GM12878 (cell line): Measurements from ENCODE around the gene MGME1. TPM values are rescaled to one million over a fixed set of nuclear protein-coding genes. Genes with fewer than 3 reads are reported as not detected.

ENCODE experiments used
- ATAC-seq: fragments of 200-7000 bp; cut with Tn5 transposase; 3 replicates; pipeline ENCODE4 v1.9.1; 2020; ENCODE audit warnings: mild to moderate bottlenecking, moderate library complexity
- BruUV-seq: library from RNA; stranded (reverse); fragments of 400-500 nt; replicated peaks from 2 replicates; lab custom pipeline; 2021; lab: Mats Ljungman, UMichigan
- CTCF ChIA-PET: fragments of 300-600 bp; sonication (Branson Sonifier 250); formaldehyde crosslinking; extraction: SDS; loops from one replicate; lab custom pipeline; 2021; ENCODE audit warnings: inconsistent platforms; lab: Yijun Ruan, JAX
- POLR2A ChIA-PET: fragments of 350-600 bp; formaldehyde crosslinking; extraction: SDS; loops from one replicate; lab custom pipeline; 2021; ENCODE audit warnings: inconsistent platforms; lab: Charles Lee
- RAD21 ChIA-PET: fragments of 300-600 bp; sonication (Branson Sonifier 250); formaldehyde crosslinking; loops from one replicate; lab custom pipeline; 2023; ENCODE audit warnings: antibody characterized with exemption; ENCODE audit not compliant: unreplicated experiment; lab: Charles Lee
- SMC1A ChIA-PET: fragments of 300-600 bp; sonication (Branson Sonifier 250); formaldehyde crosslinking; loops from one replicate; lab custom pipeline; 2023; ENCODE audit not compliant: unreplicated experiment, uncharacterized antibody; lab: Charles Lee
- DNase-seq: peaks from one replicate; pipeline ENCODE4 v3.0.0-alpha.2; 2011; ENCODE audit warnings: low read depth, low spot score
- FAIRE-seq: peaks from 3 replicates; lab custom pipeline; 2011; peaks lifted over from hg19 to GRCh38; lab: Jason Lieb, UNC
- H2AFZ ChIP-seq: 2 replicates; pipeline ENCODE4 v1.6.0; 2011; ENCODE audit warnings: low read depth, low read length, control low read depth; ENCODE audit not compliant: control insufficient read depth
- H3K27ac ChIP-seq: 2 replicates; pipeline ENCODE4 v1.5.1; 2011; ENCODE audit warnings: control low read depth; ENCODE audit not compliant: control insufficient read depth, insufficient read depth
- H3K27me3 ChIP-seq, 2 experiments: replicated peaks in 1 of 2; 2 replicates each; pipeline versions ENCODE4 v1.6.0 to v1.6.1; 2011; ENCODE audit warnings: low read length in 1 of 2; ENCODE audit not compliant: control insufficient read depth in 2 of 2, insufficient read depth in 2 of 2
- H3K36me3 ChIP-seq, 2 experiments: 2 replicates each; pipeline ENCODE4 v1.5.1; 2011; ENCODE audit warnings: low read length in 1 of 2; ENCODE audit not compliant: control insufficient read depth in 2 of 2, insufficient read depth in 2 of 2
- H3K4me1 ChIP-seq: 2 replicates; pipeline ENCODE4 v1.6.1; 2011; ENCODE audit warnings: mild to moderate bottlenecking, low read length, moderate library complexity, mixed read lengths; ENCODE audit not compliant: control insufficient read depth, insufficient read depth
- H3K4me2 ChIP-seq: 2 replicates; pipeline ENCODE4 v1.6.0; 2011; ENCODE audit warnings: control low read depth; ENCODE audit not compliant: control insufficient read depth, insufficient read depth
- H3K4me3 ChIP-seq: fragments of 200-600 bp; sonication (generic); 2 replicates; pipeline ENCODE4 v1.5.1; 2016
- H3K79me2 ChIP-seq: 2 replicates; pipeline ENCODE4 v1.6.0; 2011; ENCODE audit warnings: low read length; ENCODE audit not compliant: control insufficient read depth, insufficient read depth
- H3K9ac ChIP-seq: 2 replicates; pipeline ENCODE4 v1.8.0; 2011; ENCODE audit warnings: low read length, control low read depth, mixed read lengths; ENCODE audit not compliant: control insufficient read depth, insufficient read depth
- H3K9me3 ChIP-seq: replicated peaks from 3 replicates; pipeline ENCODE4 v1.5.1; 2011; ENCODE audit warnings: mild to moderate bottlenecking, low read length; ENCODE audit not compliant: control insufficient read depth, insufficient read depth
- H4K20me1 ChIP-seq: 2 replicates; pipeline ENCODE4 v1.6.0; 2011; ENCODE audit not compliant: control insufficient read depth, insufficient read depth
- ATF7 ChIP-seq: fragments of 450-650 bp; IDR thresholded peaks from 2 replicates; pipeline ENCODE4 v1.6.1; 2016; ENCODE audit warnings: low read depth, mild to moderate bottlenecking
- BCL11A ChIP-seq: IDR thresholded peaks from 2 replicates; pipeline ENCODE4 v1.6.1; 2011; ENCODE audit warnings: low read depth, low read length
- BMI1 ChIP-seq: fragments of 450-650 bp; IDR thresholded peaks from 2 replicates; pipeline ENCODE4 v1.6.1; 2016; ENCODE audit warnings: mild to moderate bottlenecking, moderate library complexity, borderline replicate concordance
- CBX3 ChIP-seq: fragments of 200-600 bp; sonication (generic); IDR thresholded peaks from 2 replicates; pipeline ENCODE4 v1.6.1; 2016; ENCODE audit warnings: low read depth, borderline replicate concordance
- CBX5 ChIP-seq: sonication (generic); IDR thresholded peaks from 2 replicates; pipeline ENCODE4 v1.6.1; 2016; ENCODE audit warnings: low read depth, moderate library complexity, mild to moderate bottlenecking, inconsistent platforms
- HDAC6 ChIP-seq: fragments of 200-600 bp; sonication (generic); IDR thresholded peaks from one replicate; pipeline ENCODE4 v1.8.0; 2017; ENCODE audit warnings: antibody characterized with exemption; ENCODE audit not compliant: unreplicated experiment
- LARP7 ChIP-seq: fragments of 450-650 bp; IDR thresholded peaks from 2 replicates; pipeline ENCODE4 v1.6.1; 2017; ENCODE audit warnings: mild to moderate bottlenecking
- MAX ChIP-seq: IDR thresholded peaks from 2 replicates; pipeline ENCODE4 v1.6.1; 2012; ENCODE audit warnings: low read depth, low read length, improper control_type of control experiment
- MTA3 ChIP-seq: IDR thresholded peaks from 2 replicates; pipeline ENCODE4 v1.6.1; 2012; ENCODE audit warnings: low read length, inconsistent platforms, borderline replicate concordance
- RAD51 ChIP-seq: fragments of 450-650 bp; IDR thresholded peaks from 2 replicates; pipeline ENCODE4 v1.6.1; 2016; ENCODE audit warnings: moderate library complexity, mild to moderate bottlenecking, inconsistent platforms
- TARDBP ChIP-seq: IDR thresholded peaks from 2 replicates; pipeline ENCODE4 v1.6.1; 2016; ENCODE audit warnings: borderline replicate concordance
- WRNIP1 ChIP-seq: IDR thresholded peaks from 2 replicates; pipeline ENCODE4 v1.6.1; 2011; ENCODE audit warnings: low read depth, low read length, improper control_type of control experiment, borderline replicate concordance
- WGBS: methylation state at CpG from one replicate; pipeline ENCODE4 v1.1.6; 2016; ENCODE audit warnings: low lambda C conversion rate; ENCODE audit not compliant: insufficient replicate concordance, insufficient coverage; ENCODE audit errors: missing lambda C conversion rate; 5-methylcytosine and 5-hydroxymethylcytosine counted together
- in situ Hi-C: fragments of 300-500 bp; cut with MboI; formaldehyde crosslinking; loops from 9 replicates; pipeline ENCODE4 v1.14.3; 2018; ENCODE audit warnings: mixed read lengths
- intact Hi-C: fragments of 100-400 bp; cut with micrococcal nuclease; formaldehyde crosslinking; loops from one replicate; pipeline ENCODE4 v1.14.2; 2022; ENCODE audit not compliant: unreplicated experiment
- polyA plus RNA-seq, 11 experiments: library from polyadenylated mRNA; depleted of rRNA in 4 of 11; unstranded in 6 of 11; stranded (reverse) in 5 of 11; fragments of >200 nt; fragmentation: Nextera tagmentation in 4 of 11; fragmentation: Illumina TruSeq in 1 of 11; extraction: Ambion mirVana in 4 of 11; extraction: Trizol in 1 of 11; gene quantifications; 1 replicate in 1 of 11; 2 replicates in 10 of 11; pipeline versions ENCODE4 v1.2.1 to v1.2.3, GENCODE V29; 2011 to 2016; ENCODE audit warnings: inconsistent platforms in 2 of 11, missing spikeins in 2 of 11, low read depth in 1 of 11
- total RNA-seq, 4 experiments: library from RNA; depleted of rRNA in 3 of 4; stranded (reverse); fragments of >200 nt in 3 of 4; fragmentation: Illumina TruSeq in 1 of 4; extraction: Trizol in 1 of 4; gene quantifications; 2 replicates each; pipeline versions ENCODE4 v1.2.1 to v1.2.3, GENCODE V29; 2013 to 2021
- TF ChIP-seq, protein P1 (sequence below): IDR thresholded peaks from 2 replicates; pipeline ENCODE4 v1.6.1; 2012; ENCODE audit warnings: mild to moderate bottlenecking, low read depth, low read length

Gene MGME1
- total and polyA plus RNA-seq, 10 of the 15 experiments (the other 5 are each of a cell fraction or from before 2014, with no cell fraction given): 13.4 to 44.8 (median 30.6) TPM

- ChIA-PET RAD21 (interaction anchor here (0.8 to 3.3 kb wide), 8 partner anchors 8 to 427 kb away, joined by 3 to 31 read pairs (median 4); partner anchors contain the start of gene RRBP1), CTCF (interaction anchor here (0.6 to 3.6 kb wide), 7 partner anchors 9 to 380 kb away, joined by 3 to 20 read pairs (median 4); no protein-coding TSS in a partner anchor), SMC1A (interaction anchor here (1.1 to 3.4 kb wide), 5 partner anchors 11 to 25 kb away, joined by 3 to 15 read pairs (median 7); no protein-coding TSS in a partner anchor), POLR2A (interaction anchor here (0.5 to 5.5 kb wide), 5 partner anchors 7 to 532 kb away, joined by 6 to 74 read pairs (median 9); partner anchors contain the start of gene DSTN)
- TF ChIP-seq WRNIP1 (0 out of 2 replicates have a peak, but pooled peaks have one; percentile 77), BCL11A (no peak)
- intact Hi-C loops (no loop called here), in situ Hi-C loops (no loop called here)
- DNase-seq (no peak), ATAC-seq (no peak), FAIRE-seq (no peak)
- Histone ChIP-seq H3K4me1 (peaks cover 16% of the 10 kb centered on the region), H2AFZ (no peak overlapping the region), H3K79me2 (peaks cover 98% of the 10 kb centered on the region), H3K4me2 (peak overlapping the region; percentile 81), H3K27me3 (no peaks in the 10 kb centered on the region), H3K9ac (peak overlapping the region; percentile 99), H3K9me3 (no peaks in the 10 kb centered on the region), H3K27ac (peak overlapping the region; percentile 98), H3K4me3 (peak overlapping the region; percentile 86), H3K36me3 (peaks cover 0 to 6% of the 10 kb centered on the region in 2 experiments; a peak in 1 of 4 replicates), H4K20me1 (peaks cover 3% of the 10 kb centered on the region; the same call in 1 of the 2 replicates)
- 7% methylated on average over 1 of the region's 1 CpG for WGBS
- no TSS peak for BruUV-seq
Measured at GRCh38 chr20:17964073-17964472, 4.7 kb upstream of the MGME1 start.

DNA sequence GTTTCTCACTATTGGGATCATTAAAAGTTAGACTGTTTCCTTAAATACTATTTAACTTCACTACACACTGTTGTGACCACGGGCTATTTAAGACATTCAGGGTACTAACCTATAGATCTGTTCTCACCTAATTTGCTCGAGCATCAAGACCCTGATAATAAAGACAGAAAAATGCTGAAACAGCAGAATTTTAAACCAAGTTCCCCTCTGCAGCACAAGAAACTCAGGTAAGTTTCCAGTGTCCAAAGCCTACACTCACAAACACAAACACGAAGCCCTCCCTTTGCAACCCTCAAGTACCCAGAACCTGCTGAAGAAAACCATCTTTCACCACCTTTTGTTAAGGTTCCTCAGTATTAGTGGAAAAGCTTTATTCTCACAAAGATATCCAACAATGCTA, 4.2 kb upstream of the MGME1 start:
- Histone ChIP-seq H3K4me3 (peak overlapping the region; percentile 86), H3K4me2 (peak overlapping the region; percentile 81), H4K20me1 (0 out of 2 replicates have a peak, but pooled peaks cover 3% of the 10 kb centered on the region), H3K27ac (peak overlapping the region; percentile 98), H3K4me1 (peaks cover 12% of the 10 kb centered on the region), H3K79me2 (peaks cover 98% of the 10 kb centered on the region), H2AFZ (no peak overlapping the region), H3K9me3 (no peaks in the 10 kb centered on the region), H3K9ac (peak overlapping the region; percentile 99), H3K27me3 (no peaks in the 10 kb centered on the region), H3K36me3 (peaks cover 0 to 6% of the 10 kb centered on the region in 2 experiments; a peak in 1 of 4 replicates)
- in situ Hi-C loops (no loop called here), intact Hi-C loops (no loop called here)
- ChIA-PET POLR2A (interaction anchor here (0.5 to 5.5 kb wide), 5 partner anchors 8 to 1078 kb away, joined by 3 to 74 read pairs (median 6); partner anchors contain the start of gene DSTN), CTCF (interaction anchor here (1.0 to 7.4 kb wide), 5 partner anchors 9 to 284 kb away, joined by 4 to 88 read pairs (median 6); no protein-coding TSS in a partner anchor), RAD21 (interaction anchor here (1.1 to 3.3 kb wide), 4 partner anchors 8 to 67 kb away, joined by 3 to 31 read pairs (median 6); no protein-coding TSS in a partner anchor), SMC1A (interaction anchor here (0.7 to 3.4 kb wide), 9 partner anchors 8 to 542 kb away, joined by 3 to 15 read pairs (median 8); no protein-coding TSS in a partner anchor)
- no TSS peak for BruUV-seq
- FAIRE-seq (no peak), DNase-seq (no peak), ATAC-seq (no peak)
- 0% methylated on average over 3 of the region's 3 CpGs for WGBS
- no peak for TF ChIP-seq BCL11A
- TF ChIP-seq CBX5: no peak
- no peak for TF ChIP-seq CBX3
- no peak for TF ChIP-seq HDAC6
- no peak for TF ChIP-seq RAD51
- no peak for TF ChIP-seq ATF7
- TF ChIP-seq LARP7: no peak
- no peak for TF ChIP-seq BMI1
- TF ChIP-seq, protein P1, sequence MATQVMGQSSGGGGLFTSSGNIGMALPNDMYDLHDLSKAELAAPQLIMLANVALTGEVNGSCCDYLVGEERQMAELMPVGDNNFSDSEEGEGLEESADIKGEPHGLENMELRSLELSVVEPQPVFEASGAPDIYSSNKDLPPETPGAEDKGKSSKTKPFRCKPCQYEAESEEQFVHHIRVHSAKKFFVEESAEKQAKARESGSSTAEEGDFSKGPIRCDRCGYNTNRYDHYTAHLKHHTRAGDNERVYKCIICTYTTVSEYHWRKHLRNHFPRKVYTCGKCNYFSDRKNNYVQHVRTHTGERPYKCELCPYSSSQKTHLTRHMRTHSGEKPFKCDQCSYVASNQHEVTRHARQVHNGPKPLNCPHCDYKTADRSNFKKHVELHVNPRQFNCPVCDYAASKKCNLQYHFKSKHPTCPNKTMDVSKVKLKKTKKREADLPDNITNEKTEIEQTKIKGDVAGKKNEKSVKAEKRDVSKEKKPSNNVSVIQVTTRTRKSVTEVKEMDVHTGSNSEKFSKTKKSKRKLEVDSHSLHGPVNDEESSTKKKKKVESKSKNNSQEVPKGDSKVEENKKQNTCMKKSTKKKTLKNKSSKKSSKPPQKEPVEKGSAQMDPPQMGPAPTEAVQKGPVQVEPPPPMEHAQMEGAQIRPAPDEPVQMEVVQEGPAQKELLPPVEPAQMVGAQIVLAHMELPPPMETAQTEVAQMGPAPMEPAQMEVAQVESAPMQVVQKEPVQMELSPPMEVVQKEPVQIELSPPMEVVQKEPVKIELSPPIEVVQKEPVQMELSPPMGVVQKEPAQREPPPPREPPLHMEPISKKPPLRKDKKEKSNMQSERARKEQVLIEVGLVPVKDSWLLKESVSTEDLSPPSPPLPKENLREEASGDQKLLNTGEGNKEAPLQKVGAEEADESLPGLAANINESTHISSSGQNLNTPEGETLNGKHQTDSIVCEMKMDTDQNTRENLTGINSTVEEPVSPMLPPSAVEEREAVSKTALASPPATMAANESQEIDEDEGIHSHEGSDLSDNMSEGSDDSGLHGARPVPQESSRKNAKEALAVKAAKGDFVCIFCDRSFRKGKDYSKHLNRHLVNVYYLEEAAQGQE: no peak
- TF ChIP-seq TARDBP: no peak
- no peak for TF ChIP-seq MTA3
- no peak for TF ChIP-seq MAX
